ENCODE results near the gene TRIP13.

DNA sequence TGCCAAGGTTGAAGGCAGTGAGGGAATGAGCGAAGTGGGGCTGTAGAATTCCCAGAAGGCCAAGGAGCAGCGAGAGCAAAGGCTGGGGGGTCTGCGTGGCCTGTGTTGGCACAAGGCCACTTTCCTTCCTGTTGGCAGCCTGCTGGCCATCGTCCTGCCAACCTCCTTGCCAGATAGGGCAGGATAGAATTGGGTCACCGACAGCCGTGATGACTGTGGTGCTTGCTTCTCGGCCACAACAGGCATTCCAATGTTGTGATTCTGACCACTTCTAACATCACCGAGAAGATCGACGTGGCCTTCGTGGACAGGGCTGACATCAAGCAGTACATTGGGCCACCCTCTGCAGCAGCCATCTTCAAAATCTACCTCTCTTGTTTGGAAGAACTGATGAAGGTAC lies 18.9 kb downstream of the TRIP13 start:
- TF ChIP-seq POLR2A (IDR thresholded peaks at IDR 0.05) = no peak
- TF ChIP-seq, protein P1, sequence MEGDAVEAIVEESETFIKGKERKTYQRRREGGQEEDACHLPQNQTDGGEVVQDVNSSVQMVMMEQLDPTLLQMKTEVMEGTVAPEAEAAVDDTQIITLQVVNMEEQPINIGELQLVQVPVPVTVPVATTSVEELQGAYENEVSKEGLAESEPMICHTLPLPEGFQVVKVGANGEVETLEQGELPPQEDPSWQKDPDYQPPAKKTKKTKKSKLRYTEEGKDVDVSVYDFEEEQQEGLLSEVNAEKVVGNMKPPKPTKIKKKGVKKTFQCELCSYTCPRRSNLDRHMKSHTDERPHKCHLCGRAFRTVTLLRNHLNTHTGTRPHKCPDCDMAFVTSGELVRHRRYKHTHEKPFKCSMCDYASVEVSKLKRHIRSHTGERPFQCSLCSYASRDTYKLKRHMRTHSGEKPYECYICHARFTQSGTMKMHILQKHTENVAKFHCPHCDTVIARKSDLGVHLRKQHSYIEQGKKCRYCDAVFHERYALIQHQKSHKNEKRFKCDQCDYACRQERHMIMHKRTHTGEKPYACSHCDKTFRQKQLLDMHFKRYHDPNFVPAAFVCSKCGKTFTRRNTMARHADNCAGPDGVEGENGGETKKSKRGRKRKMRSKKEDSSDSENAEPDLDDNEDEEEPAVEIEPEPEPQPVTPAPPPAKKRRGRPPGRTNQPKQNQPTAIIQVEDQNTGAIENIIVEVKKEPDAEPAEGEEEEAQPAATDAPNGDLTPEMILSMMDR (IDR thresholded peaks at IDR 0.05) = no peak

Measured in testis (tissue), 2 donors.